NCI-H128 (cell line): ENCODE measurements around the gene EDEM2.
"Not testable (repeated sequence)": the region's sequence is repeated elsewhere in the genome, so short reads cannot be mapped to it uniquely, and the experiment has no call there.

ENCODE experiments used
- DNase-seq: peaks from one replicate; lab custom pipeline; 2025; ENCODE audit not compliant: unreplicated experiment; lab: John Stamatoyannopoulos, UW

EDEM2 gene

GRCh38 chr20:35088231-35089145, 58.6 kb downstream of the EDEM2 start:
- no peak for DNase-seq

GRCh38 chr20:35087791-35088190, 59.3 kb downstream of the EDEM2 start:
- DNase-seq: no peak

- no peak for DNase-seq
These were observed 59.8 kb downstream of the EDEM2 start for GRCh38 chr20:35087355-35087754.

GRCh38 chr20:35085477-35086225, 61.5 kb downstream of the EDEM2 start:
- DNase-seq: no peak

- no peak for DNase-seq
These were observed 62.1 kb downstream of the EDEM2 start for GRCh38 chr20:35084998-35085397.

GRCh38 chr20:35080348-35080642, 66.8 kb downstream of the EDEM2 start:
- not testable (repeated sequence) for DNase-seq

- no peak for DNase-seq
These were observed 67.4 kb downstream of the EDEM2 start for GRCh38 chr20:35079472-35080347.

GRCh38 chr20:35077872-35078271, 69.3 kb downstream of the EDEM2 start:
- no peak for DNase-seq

- DNase-seq: no peak
These were observed 69.8 kb downstream of the EDEM2 start for GRCh38 chr20:35077341-35077740.

GRCh38 chr20:35071436-35072153, 75.5 kb downstream of the EDEM2 start:
- not testable (repeated sequence) for DNase-seq

- DNase-seq: no peak
These were observed 80.9 kb downstream of the EDEM2 start for GRCh38 chr20:35066194-35066593.
